ENCODE measurements around the gene TFAM.

DNA sequence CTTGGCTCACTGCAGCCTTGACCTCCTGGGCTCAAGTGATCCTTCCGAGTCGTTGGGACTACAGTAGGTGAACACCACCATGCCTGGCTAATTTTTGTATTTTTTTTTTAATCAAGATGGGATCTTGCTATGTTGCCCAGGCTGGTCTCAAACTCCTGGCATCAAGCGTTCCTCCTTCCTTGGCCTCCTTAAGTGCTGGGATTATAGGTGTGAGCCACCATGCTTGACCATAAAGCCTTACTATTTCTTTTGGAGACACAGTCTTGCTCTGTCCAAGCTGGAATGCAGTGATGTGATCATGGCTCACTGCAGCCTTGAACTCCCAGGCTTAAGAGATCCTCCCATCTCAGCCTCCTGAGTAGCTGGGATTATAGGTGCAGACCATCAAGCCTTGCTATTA is 12.6 kb downstream of the TFAM start:
- no peak for TF ChIP-seq ZFX (IDR thresholded peaks at IDR 0.05; ENCODE audit: borderline replicate concordance)
- TF ChIP-seq, protein P1, sequence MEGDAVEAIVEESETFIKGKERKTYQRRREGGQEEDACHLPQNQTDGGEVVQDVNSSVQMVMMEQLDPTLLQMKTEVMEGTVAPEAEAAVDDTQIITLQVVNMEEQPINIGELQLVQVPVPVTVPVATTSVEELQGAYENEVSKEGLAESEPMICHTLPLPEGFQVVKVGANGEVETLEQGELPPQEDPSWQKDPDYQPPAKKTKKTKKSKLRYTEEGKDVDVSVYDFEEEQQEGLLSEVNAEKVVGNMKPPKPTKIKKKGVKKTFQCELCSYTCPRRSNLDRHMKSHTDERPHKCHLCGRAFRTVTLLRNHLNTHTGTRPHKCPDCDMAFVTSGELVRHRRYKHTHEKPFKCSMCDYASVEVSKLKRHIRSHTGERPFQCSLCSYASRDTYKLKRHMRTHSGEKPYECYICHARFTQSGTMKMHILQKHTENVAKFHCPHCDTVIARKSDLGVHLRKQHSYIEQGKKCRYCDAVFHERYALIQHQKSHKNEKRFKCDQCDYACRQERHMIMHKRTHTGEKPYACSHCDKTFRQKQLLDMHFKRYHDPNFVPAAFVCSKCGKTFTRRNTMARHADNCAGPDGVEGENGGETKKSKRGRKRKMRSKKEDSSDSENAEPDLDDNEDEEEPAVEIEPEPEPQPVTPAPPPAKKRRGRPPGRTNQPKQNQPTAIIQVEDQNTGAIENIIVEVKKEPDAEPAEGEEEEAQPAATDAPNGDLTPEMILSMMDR (IDR thresholded peaks at IDR 0.05) = no peak

Data from 22Rv1 (cell line).